ENCODE measurements around the gene CDC45.
"Not testable (repeated sequence)": the region's sequence is repeated elsewhere in the genome, so short reads cannot be mapped to it uniquely, and the experiment has no call there.

The CDC45 gene

GRCh38 chr22:19517919-19518611, 38.3 kb downstream of the CDC45 start:
- no peak for DNase-seq

GRCh38 chr22:19518635-19519034, 38.9 kb downstream of the CDC45 start:
- DNase-seq = no peak

GRCh38 chr22:19519041-19519926, 39.6 kb downstream of the CDC45 start:
- DNase-seq = no peak

DNA sequence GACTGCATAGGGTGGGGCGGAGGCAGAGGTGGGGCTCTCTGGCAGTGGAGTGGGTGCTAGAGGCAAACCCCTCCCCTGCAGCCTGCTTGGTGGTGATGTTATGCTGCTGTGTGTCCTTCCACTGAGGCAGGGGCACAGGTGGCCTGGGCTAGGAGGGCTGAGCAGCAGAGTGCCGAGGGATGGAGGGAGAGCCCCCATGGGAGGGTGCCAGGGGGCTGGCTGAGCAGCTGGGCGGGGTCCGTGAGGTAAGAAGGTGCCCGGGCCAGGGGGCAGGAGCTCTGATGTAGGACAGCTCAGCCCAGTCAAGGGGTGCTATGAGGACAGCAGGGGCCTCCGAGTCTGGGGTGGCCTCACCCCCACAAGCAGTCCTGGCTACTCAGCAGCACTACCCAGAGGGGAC, 40.3 kb downstream of the CDC45 start:
- no peak for DNase-seq

DNA sequence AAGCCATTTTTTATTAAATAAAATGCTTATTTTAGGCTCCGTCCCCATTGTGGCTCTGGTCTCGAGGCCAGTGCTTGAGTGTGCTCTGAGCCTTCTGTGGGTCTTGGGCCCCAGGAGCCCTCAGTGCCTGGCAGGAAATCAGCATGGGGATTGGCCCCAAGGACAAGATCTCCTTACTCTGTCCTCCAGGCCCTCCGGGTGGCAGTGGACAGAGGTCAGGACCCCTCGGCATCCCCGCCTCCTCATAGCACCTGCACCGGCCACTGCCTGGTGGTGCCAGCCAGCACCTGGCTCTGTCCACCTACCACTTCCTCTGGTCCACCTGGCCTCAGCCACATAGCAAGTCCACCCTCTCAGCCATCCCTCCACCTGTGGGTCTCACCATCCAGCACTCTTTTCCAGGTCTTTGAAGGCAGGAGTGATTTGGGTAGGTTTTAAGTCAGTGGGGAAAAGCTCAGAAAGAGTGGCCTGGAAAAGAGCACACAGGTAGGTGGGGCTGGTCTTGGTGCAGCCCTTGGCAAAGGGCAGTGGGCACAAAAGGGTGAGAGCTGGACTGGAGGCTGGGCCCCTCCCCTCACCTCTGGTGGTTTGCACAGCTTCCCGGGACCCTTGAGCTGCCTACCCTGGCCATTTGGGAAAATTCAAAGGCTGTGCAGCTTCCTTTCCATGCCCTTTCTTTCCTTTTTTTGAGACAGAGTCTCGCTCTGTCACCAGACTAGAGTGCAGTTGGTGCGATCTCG, 41.0 kb downstream of the CDC45 start:
- no peak for DNase-seq

DNA sequence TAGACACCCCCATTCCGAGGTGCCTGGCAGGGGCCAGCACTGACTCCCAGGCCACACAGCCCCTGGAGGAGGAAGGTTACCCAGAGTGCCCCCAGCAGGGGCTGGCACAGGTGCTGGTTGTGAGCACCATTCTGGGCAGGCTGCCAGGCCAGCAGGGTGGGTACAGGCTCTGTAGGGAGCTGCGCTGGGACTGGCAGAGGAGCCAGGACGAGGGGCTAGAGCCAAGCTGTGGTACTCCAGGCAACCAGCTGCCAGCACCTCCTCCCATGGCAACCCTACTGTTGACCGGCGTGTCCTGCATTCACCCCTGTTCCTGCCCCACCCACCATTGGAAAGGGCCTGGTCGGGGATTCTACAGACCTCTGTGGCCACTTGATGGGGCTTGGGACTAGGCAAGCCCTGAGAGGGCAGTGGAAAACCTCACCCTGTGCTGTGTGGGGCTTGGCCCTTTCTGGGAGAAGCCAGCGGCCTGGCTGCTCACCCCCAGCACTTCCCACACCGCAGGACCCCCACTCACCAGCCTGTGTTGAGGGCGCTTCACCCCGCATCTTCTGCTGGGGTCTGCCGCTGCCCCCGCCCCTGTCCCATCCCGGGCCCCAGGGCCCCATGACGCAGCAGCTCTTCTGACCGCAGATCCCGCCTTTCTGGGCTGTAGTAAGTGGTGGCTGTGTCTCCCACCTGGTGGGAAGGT, 42.6 kb downstream of the CDC45 start:
- no peak for DNase-seq

- no peak for DNase-seq
Observed at GRCh38 chr22:19522881-19523239, 43.1 kb downstream of the CDC45 start.

DNA sequence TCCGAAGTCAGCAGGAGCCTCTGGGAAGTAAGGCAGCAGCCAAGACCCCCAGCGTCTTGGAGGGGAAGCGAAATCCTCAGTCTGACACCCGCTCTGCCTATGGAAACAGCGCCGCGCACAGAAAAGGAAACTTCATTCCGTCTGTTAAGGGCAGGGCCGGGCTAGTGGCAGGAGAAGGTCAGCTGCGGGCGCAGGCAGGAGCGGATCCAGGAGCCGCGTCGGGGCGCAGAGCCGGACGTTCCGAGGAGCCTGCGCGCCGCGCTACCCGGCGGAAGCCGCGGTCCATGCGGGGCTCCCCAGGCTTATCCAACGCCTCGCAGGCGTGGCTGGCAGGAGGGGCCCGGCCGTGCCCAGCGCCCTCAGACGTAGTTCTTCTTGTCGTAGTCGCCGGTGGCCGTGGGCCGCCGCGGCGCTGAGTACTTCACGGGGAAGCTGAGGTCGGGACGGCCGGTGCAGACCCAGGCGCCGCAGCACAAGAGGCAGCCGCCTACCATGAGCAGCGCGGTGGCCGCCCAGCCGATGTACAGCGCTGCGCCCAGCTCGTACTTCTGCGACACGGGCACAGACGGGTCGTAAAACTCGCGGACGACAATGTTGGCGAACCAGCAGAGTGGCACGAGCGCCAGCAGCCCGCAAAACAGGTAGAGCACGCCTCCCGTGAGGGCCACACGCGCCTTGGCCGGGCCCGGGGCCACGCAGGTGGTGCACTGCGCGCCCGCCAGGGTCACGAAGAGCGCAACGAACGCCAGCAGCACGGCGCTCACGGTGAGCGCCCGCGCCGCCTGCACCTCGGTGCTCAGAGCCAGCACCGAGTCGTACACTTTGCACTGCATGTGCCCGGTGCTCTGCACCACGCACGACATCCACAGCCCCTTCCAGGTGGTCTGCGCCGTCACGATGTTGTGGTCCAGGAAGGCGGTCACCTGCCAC, 43.8 kb downstream of the CDC45 start:
- no peak for DNase-seq

DNA sequence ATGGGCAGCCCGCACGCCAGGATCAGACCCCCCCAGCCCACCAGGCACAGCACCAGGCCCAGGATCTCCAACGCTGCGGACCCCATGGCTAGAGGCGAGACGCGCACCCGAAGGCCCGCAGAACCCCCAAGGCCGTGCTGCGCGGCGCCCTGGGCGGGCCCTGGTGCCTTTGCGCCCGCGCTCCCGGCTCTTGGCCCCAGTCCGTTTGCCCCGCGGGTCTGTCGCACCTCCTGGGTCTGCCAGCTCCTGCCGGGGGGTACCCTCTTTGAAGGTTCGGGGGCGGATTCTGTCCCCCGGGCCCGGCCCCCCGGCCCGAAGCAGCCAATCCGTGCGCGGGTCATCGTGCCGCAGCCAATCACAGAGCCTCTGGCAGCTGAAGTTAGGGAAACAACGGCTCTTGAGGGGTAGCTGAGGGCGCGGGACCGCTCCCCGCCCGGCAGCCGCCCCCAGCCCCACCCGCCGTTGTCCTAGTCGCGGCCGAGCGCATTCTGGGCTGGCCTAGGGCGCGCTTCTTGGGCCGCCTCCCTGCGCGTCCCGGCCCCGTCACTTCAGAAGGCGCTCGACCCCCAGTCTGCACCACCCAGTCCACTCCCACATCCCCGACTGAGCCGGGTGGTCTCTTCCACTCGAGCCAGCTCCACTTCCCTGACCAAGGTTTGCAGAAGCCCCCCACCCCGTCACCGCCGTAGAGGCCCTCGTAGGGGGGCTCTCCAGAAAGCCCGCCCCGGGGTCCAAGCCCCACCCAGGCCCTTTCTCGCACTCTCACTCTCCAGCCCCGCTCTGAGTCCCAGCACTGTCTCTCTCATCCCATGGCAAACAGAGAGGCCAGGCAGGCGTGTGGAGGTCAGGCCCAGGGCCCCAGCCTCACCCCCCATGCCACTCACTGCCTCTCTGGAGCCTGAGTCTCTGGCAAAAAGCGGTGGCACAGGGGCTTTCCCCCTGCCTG, 44.7 kb downstream of the CDC45 start, which contains the start of gene CLDN5:
Gene CLDN5, minus strand, starts transcription at position 241 of the 946 bp plus-strand sequence. Its CDS starts 155 bp downstream, at position 86.
- no peak for DNase-seq

- no peak for DNase-seq
Observed at GRCh38 chr22:19525116-19525660, 45.5 kb downstream of the CDC45 start.

GRCh38 chr22:19525666-19526065, 45.9 kb downstream of the CDC45 start:
- DNase-seq = no peak

DNA sequence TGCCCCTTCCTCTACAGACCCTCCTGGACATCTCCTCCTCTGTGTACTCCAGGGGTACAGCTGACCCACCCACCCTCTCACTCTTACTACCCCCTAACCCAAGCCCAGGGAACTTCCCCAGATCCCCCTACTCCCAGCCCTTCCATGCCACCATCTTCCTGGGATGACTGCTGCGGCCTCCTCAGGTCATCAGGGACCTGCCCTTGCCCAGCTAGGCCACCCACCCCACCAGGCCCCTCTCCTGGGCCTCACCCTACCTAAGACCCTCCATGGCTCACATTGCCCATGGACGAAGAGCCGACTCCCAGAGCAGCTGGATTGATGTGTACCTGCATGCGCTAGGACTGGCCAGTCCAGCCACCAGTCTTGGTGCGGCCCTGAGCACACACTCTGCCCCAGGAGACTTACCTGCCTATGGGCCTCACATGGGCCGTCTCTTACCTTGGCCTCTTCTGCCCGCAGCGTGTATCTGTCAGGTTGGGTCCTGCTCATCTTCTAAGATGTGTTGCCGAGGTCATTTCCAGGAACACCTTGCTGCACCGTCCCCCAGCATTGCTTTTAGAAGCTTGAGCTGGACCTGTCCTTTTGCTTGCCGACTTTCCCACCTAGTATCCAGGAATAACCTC, 46.5 kb downstream of the CDC45 start:
- no peak for DNase-seq

DNA sequence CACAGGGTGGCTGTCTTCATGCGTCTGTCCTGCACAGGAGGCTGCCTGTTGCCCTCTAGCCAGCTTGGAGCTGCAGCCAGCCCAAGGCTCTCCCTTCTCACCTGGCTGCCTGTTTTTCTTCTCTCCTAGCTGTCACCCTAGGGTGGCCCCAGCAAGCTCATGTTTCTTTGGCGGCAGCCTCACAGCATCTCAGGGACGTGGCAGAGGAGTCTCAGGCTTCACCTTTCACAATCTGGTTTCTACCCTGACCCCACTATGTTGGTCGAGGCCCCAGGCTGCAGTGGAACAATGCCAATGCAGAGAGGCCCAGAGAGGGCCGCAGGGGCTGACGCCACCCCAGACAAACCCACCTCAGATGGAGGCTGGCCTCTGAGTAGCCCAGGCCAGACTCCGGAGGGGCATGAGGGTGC, 47.0 kb downstream of the CDC45 start:
- DNase-seq = no peak

DNA sequence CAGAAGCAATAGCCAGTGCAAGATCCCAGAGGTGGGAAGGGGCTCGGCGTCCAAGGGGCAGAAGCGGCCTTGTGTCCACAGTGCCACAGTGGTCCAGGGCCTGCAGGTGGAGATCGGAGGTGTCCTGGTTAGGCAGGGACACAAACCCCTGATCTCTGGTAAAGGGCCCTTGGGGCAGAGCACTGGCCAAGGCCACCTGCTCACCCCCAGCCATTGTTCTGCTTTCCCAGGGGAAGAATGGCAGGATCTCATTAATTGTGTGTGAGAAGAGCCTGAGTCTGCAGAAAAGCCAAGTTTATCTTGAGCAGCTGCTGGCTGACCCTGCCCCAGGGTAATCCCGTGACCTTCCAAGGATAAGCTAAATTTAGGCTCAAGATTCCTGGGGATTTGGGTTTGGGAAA, 47.6 kb downstream of the CDC45 start:
- no peak for DNase-seq

- no peak for DNase-seq
Observed at GRCh38 chr22:19527861-19528417, 48.2 kb downstream of the CDC45 start.

DNA sequence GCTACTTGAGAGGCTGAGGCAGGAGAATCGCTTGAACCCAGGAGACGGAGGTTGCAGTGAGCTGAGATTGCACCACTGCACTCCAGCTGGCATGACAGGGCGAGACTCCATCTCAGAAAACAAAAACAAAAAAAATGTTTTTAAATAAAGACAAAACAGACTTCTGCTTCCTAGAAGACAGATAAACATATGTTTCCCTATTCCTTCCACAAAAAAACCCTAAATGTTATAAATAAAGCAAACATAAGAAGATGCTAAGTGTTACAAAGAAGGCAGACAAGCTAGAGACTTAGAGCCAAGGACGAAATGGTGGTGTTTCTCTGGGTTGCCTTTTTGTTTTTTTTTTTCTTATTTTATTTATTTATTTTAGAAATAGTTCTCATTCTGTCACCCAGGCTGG, 50.1 kb downstream of the CDC45 start:
- no peak for DNase-seq

- DNase-seq = no peak
Observed at GRCh38 chr22:19530751-19531150, 51.0 kb downstream of the CDC45 start.

DNA sequence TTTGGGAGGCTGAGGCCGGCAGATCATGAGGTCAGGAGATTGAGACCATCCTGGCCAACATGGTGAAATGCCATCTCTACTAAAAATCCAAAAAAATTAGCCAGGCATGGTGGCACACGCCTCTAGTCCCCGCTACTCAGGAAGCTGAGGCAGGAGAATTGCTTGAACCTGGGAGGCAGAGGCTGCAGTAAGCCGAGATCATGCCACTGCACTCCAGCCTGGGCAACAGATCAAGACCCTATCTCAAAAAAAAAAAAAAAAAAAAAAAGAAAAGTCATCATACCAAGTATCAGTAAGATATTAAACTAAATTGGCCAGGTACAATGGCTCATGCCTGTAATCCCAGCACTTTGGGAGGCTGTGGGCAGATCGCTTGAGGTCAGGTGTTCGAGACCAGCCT, 51.6 kb downstream of the CDC45 start:
- not testable (repeated sequence) for DNase-seq

- DNase-seq = no peak
Observed at GRCh38 chr22:19533049-19533626, 53.4 kb downstream of the CDC45 start.

Data from CD4-positive, alpha-beta T cell treated with Interleukin-15 for 1 hour (primary cell).